K562 (cell line): ENCODE data around the gene TEP1. TPM values are rescaled to one million over a fixed set of nuclear protein-coding genes. Genes with fewer than 3 reads are reported as not detected.
A peak's percentile ranks its signal among the peaks of the same experiment; 100 is the strongest.

Experiments
- MCM2 ChIP-seq: fragments of 450-650 bp; IDR thresholded peaks from 2 replicates; pipeline ENCODE4 v1.6.1; 2017; ENCODE audit warnings: low read depth, mild to moderate bottlenecking
- MYBL2 ChIP-seq, 2 experiments: fragments of 450-650 bp in 1 of 2; sonication (generic) in 1 of 2; formaldehyde crosslinking in 1 of 2; IDR thresholded peaks; 2 replicates each; pipeline versions ENCODE4 v1.6.1 to v1.8.1; 2017 to 2022; ENCODE audit warnings: borderline replicate concordance in 1 of 2, inconsistent platforms in 1 of 2, low read depth in 1 of 2, mild to moderate bottlenecking in 1 of 2, missing genetic modification reagents in 1 of 2, moderate library complexity in 1 of 2
- NELFE ChIP-seq: IDR thresholded peaks from 2 replicates; pipeline ENCODE4 v1.6.1; 2011; ENCODE audit warnings: mild to moderate bottlenecking; ENCODE audit not compliant: insufficient read depth, insufficient read length
- NFYB ChIP-seq: IDR thresholded peaks from 2 replicates; pipeline ENCODE4 v1.6.1; 2011; ENCODE audit warnings: mild to moderate bottlenecking, moderate library complexity; ENCODE audit not compliant: insufficient read length; ENCODE audit errors: extremely low read depth
- POLR3G ChIP-seq: IDR thresholded peaks from 2 replicates; pipeline ENCODE4 v1.6.1; 2011; ENCODE audit not compliant: insufficient read length, insufficient replicate concordance; ENCODE audit errors: extremely low read depth
- RB1 ChIP-seq: fragments of 450-650 bp; IDR thresholded peaks from 2 replicates; pipeline ENCODE4 v1.6.1; 2017; ENCODE audit warnings: low read depth, mild to moderate bottlenecking
- SAFB ChIP-seq: fragments of 200-400 bp; formaldehyde crosslinking; IDR thresholded peaks from 2 replicates; pipeline ENCODE4 v1.6.1; 2017; ENCODE audit warnings: low read depth, low read length, borderline replicate concordance
- SIN3B ChIP-seq: fragments of 450-650 bp; IDR thresholded peaks from 2 replicates; pipeline ENCODE4 v1.6.1; 2017; ENCODE audit warnings: low read depth, mild to moderate bottlenecking, moderate library complexity
- SIX5 ChIP-seq, 2 experiments: IDR thresholded peaks; 2 replicates each; pipeline ENCODE4 v1.6.1; 2011; ENCODE audit warnings: low read length in 2 of 2, borderline replicate concordance in 1 of 2, low read depth in 1 of 2, mild to moderate bottlenecking in 1 of 2, moderate library complexity in 1 of 2; ENCODE audit not compliant: insufficient read depth in 1 of 2
- SLC30A9 ChIP-seq: fragments of 250-450 bp; sonication (Bioruptor Pico); IDR thresholded peaks from 2 replicates; pipeline ENCODE4 v1.8.0; 2022; ENCODE audit warnings: mild to moderate bottlenecking, moderate library complexity
- SMARCA4 ChIP-seq: fragments of 450-650 bp; IDR thresholded peaks from 2 replicates; pipeline ENCODE4 v1.6.1; 2016
- TCF3 ChIP-seq: sonication (generic); formaldehyde crosslinking; IDR thresholded peaks from 2 replicates; pipeline ENCODE4 v1.4.0; 2020; ENCODE audit warnings: mild to moderate bottlenecking, missing genetic modification reagents
- YBX1 ChIP-seq: fragments of 450-650 bp; IDR thresholded peaks from 2 replicates; pipeline ENCODE4 v1.7.1; 2016; ENCODE audit warnings: mild to moderate bottlenecking
- ZFP1 ChIP-seq: fragments of 450-650 bp; formaldehyde crosslinking; IDR thresholded peaks from 2 replicates; pipeline ENCODE4 v1.4.0; 2020; ENCODE audit warnings: mild to moderate bottlenecking, mixed read lengths
- ZFP36 ChIP-seq: fragments of 150-350 bp; IDR thresholded peaks from 2 replicates; pipeline ENCODE4 v1.6.1; 2018; ENCODE audit warnings: low read length, low read depth; ENCODE audit not compliant: partially characterized antibody
- ZNF121 ChIP-seq: sonication (generic); formaldehyde crosslinking; conservative IDR thresholded peaks from 2 replicates; pipeline ENCODE4 v1.8.0; 2022; ENCODE audit warnings: missing genetic modification reagents
- ZNF140 ChIP-seq: fragments of 250-450 bp; sonication (Bioruptor Pico); IDR thresholded peaks from 2 replicates; pipeline ENCODE4 v1.8.0; 2021; ENCODE audit warnings: moderate library complexity, mild to moderate bottlenecking, inconsistent platforms
- ZNF57 ChIP-seq: fragments of 450-650 bp; formaldehyde crosslinking; IDR thresholded peaks from 2 replicates; pipeline ENCODE4 v1.4.0; 2020; ENCODE audit warnings: mild to moderate bottlenecking, moderate library complexity
- ZNF699 ChIP-seq: fragments of 250-450 bp; sonication (Bioruptor Pico); IDR thresholded peaks from 2 replicates; pipeline ENCODE4 v1.8.0; 2021; ENCODE audit warnings: mild to moderate bottlenecking, moderate library complexity; ENCODE audit not compliant: insufficient replicate concordance
- ZNF778 ChIP-seq: fragments of 450-650 bp; formaldehyde crosslinking; IDR thresholded peaks from 2 replicates; pipeline ENCODE4 v1.4.0; 2020; ENCODE audit warnings: mild to moderate bottlenecking, moderate library complexity
- polyA plus RNA-seq, 8 experiments: library from polyadenylated mRNA; depleted of rRNA in 4 of 8; stranded (reverse) in 5 of 8; unstranded in 3 of 8; fragments of >200 nt; fragmentation: Nextera tagmentation in 2 of 8; fragmentation: Illumina TruSeq in 1 of 8; extraction: Ambion mirVana in 2 of 8; extraction: Trizol in 1 of 8; gene quantifications; 2 replicates each; pipeline versions ENCODE4 v1.2.1 to v1.2.3, GENCODE V29; 2011 to 2014; ENCODE audit warnings: inconsistent platforms in 1 of 8, missing spikeins in 1 of 8
- total RNA-seq, 7 experiments: library from RNA; depleted of rRNA in 6 of 7; stranded (reverse); fragments of >200 nt in 6 of 7; fragmentation: Illumina TruSeq in 2 of 7; extraction: Trizol in 2 of 7; gene quantifications; 2 replicates each; pipeline versions ENCODE4 v1.2.1 to v1.2.3, GENCODE V29; 2011 to 2021; ENCODE audit warnings: low replicate concordance in 1 of 7
- TF ChIP-seq, protein P1 (sequence below): sonication (generic); formaldehyde crosslinking; IDR thresholded peaks from 2 replicates; pipeline ENCODE4 v1.8.0; 2022; ENCODE audit warnings: mild to moderate bottlenecking, missing genetic modification reagents, borderline replicate concordance
- TF ChIP-seq, protein P2 (sequence below): fragments of 450-650 bp; formaldehyde crosslinking; IDR thresholded peaks from 2 replicates; pipeline ENCODE4 v1.4.0; 2020; ENCODE audit warnings: mild to moderate bottlenecking, mixed read lengths
- TF ChIP-seq, protein P3 (sequence below): IDR thresholded peaks from 2 replicates; pipeline ENCODE4 v1.6.1; 2011; ENCODE audit warnings: borderline replicate concordance, low read depth, mild to moderate bottlenecking, moderate library complexity, low read length; ENCODE audit not compliant: insufficient read depth, poor library complexity, severe bottlenecking

TEP1 gene
- total and polyA plus RNA-seq, 9 of the 15 experiments (the other 6 are each of a cell fraction or from before 2014, with no cell fraction given): 1.0 to 12.2 (median 7.1) TPM

DNA sequence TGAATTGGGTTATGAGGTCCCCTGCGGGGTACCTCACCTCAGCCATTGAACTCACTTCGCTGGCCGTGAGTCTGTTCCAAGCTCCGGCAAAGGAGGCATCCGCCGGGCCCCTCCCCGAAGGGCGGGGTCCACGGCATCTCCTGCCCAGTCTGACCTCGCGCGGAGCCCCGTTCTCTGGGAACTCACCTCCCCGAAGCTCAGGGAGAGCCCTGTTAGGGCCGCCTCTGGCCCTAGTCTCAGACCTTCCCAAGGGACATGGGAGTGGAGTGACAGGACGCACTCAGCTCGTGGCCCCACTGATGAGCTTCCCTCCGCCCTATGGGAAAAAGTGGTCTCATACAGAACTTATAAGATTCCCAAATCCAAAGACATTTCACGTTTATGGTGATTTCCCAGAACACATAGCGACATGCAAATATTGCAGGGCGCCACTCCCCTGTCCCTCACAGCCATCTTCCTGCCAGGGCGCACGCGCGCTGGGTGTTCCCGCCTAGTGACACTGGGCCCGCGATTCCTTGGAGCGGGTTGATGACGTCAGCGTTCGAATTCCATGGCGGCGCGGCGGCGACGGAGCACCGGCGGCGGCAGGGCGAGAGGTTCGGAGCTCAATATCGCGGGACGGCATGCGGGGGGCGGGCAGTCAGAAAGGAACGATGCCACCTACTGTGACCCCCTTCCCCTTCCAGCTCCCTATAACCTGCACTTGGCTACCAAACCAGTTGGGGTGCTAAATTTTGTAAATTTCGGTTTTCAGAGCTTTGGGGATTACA, 70.0 kb downstream of the TEP1 start, which contains the start of gene PARP2 (continued):
- TF ChIP-seq ZFP36: no peak
- TF ChIP-seq SAFB: no peak
- no peak for TF ChIP-seq MCM2
- no peak for TF ChIP-seq SMARCA4
- no peak for TF ChIP-seq ZNF699 (CRISPR knock-in tag)
- TF ChIP-seq, protein P1, sequence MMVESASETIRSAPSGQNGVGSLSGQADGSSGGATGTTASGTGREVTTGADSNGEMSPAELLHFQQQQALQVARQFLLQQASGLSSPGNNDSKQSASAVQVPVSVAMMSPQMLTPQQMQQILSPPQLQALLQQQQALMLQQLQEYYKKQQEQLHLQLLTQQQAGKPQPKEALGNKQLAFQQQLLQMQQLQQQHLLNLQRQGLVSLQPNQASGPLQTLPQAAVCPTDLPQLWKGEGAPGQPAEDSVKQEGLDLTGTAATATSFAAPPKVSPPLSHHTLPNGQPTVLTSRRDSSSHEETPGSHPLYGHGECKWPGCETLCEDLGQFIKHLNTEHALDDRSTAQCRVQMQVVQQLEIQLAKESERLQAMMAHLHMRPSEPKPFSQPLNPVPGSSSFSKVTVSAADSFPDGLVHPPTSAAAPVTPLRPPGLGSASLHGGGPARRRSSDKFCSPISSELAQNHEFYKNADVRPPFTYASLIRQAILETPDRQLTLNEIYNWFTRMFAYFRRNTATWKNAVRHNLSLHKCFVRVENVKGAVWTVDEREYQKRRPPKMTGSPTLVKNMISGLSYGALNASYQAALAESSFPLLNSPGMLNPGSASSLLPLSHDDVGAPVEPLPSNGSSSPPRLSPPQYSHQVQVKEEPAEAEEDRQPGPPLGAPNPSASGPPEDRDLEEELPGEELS: no peak
- TF ChIP-seq NELFE: no peak
- no peak for TF ChIP-seq ZNF778 (CRISPR knock-in tag)
- no peak for TF ChIP-seq ZFP1
- TF ChIP-seq ZNF121 (CRISPR knock-in tag): no peak
- TF ChIP-seq ZNF57 (CRISPR knock-in tag): no peak
- peak; percentile 75; the same call in 1 of the 2 replicates for TF ChIP-seq RB1
- no peak for TF ChIP-seq MYBL2 (IDR thresholded peaks at IDR 0.05; ENCODE audit: low read depth)
- TF ChIP-seq MYBL2 (CRISPR knock-in tag; IDR thresholded peaks at IDR 0.05; ENCODE audit: borderline replicate concordance): no peak
- TF ChIP-seq POLR3G: no peak
- TF ChIP-seq ZNF140 (CRISPR knock-in tag): no peak
- peak; percentile 78 for TF ChIP-seq SIN3B
- no peak for TF ChIP-seq YBX1
- TF ChIP-seq, protein P2, sequence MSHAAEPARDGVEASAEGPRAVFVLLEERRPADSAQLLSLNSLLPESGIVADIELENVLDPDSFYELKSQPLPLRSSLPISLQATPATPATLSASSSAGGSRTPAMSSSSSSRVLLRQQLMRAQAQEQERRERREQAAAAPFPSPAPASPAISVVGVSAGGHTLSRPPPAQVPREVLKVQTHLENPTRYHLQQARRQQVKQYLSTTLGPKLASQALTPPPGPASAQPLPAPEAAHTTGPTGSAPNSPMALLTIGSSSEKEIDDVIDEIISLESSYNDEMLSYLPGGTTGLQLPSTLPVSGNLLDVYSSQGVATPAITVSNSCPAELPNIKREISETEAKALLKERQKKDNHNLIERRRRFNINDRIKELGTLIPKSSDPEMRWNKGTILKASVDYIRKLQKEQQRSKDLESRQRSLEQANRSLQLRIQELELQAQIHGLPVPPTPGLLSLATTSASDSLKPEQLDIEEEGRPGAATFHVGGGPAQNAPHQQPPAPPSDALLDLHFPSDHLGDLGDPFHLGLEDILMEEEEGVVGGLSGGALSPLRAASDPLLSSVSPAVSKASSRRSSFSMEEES (CRISPR knock-in tag): no peak
- no peak for TF ChIP-seq SLC30A9 (CRISPR knock-in tag)
- no peak for TF ChIP-seq SIX5 (IDR thresholded peaks at IDR 0.05; ENCODE audit: borderline replicate concordance in 1 of 2, insufficient read depth in 1 of 2, low read depth in 1 of 2, low read length in 2 of 2)
- no peak for TF ChIP-seq NFYB
- TF ChIP-seq, protein P3, sequence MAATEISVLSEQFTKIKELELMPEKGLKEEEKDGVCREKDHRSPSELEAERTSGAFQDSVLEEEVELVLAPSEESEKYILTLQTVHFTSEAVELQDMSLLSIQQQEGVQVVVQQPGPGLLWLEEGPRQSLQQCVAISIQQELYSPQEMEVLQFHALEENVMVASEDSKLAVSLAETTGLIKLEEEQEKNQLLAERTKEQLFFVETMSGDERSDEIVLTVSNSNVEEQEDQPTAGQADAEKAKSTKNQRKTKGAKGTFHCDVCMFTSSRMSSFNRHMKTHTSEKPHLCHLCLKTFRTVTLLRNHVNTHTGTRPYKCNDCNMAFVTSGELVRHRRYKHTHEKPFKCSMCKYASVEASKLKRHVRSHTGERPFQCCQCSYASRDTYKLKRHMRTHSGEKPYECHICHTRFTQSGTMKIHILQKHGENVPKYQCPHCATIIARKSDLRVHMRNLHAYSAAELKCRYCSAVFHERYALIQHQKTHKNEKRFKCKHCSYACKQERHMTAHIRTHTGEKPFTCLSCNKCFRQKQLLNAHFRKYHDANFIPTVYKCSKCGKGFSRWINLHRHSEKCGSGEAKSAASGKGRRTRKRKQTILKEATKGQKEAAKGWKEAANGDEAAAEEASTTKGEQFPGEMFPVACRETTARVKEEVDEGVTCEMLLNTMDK: no peak
- TF ChIP-seq TCF3 (CRISPR knock-in tag): no peak
